Esophagus squamous epithelium (tissue), 4 donors: ENCODE results near the gene TBXAS1.

Experiments used
- CTCF ChIP-seq, 6 experiments: fragments of 450-650 bp in 4 of 6; fragments of 200-600 bp in 2 of 6; sonication (generic) in 2 of 6; IDR thresholded peaks; one replicate each; pipeline ENCODE4 v1.5.1; 2016 to 2019; ENCODE audit warnings: antibody characterized with exemption in 6 of 6, mild to moderate bottlenecking in 4 of 6, moderate library complexity in 4 of 6
- POLR2A ChIP-seq, 4 donors: fragments of 450-650 bp; IDR thresholded peaks; one replicate each; pipeline ENCODE4 v1.6.1; 2017; ENCODE audit warnings: antibody characterized with exemption in 4 of 4, mild to moderate bottlenecking in 4 of 4, moderate library complexity in 3 of 4

- TF ChIP-seq CTCF (IDR thresholded peaks at IDR 0.05) (no peak), POLR2A (IDR thresholded peaks at IDR 0.05) (no peak)
Observed at GRCh38 chr7:140062118-140062527, 233.1 kb downstream of the TBXAS1 start.
